Glutamatergic neuron (in vitro differentiated cells): ENCODE data around the gene CLEC10A. TPM values are rescaled to one million over a fixed set of nuclear protein-coding genes. Genes with fewer than 3 reads are reported as not detected.

Experiments
- DNase-seq: peaks from one replicate; pipeline ENCODE4 v3.0.0; 2022
- H3K27ac Mint-ChIP-seq: one replicate; pipeline ENCODE4 v1.8.0; 2020; ENCODE audit warnings: mild to moderate bottlenecking, mixed read lengths, inconsistent platforms; ENCODE audit not compliant: unreplicated experiment
- H3K27me3 Mint-ChIP-seq: one replicate; pipeline ENCODE4 v1.8.0; 2020; ENCODE audit warnings: mild to moderate bottlenecking, moderate library complexity, mixed read lengths, inconsistent platforms; ENCODE audit not compliant: unreplicated experiment
- H3K36me3 Mint-ChIP-seq: one replicate; pipeline ENCODE4 v1.8.0; 2020; ENCODE audit warnings: mild to moderate bottlenecking, mixed read lengths, inconsistent platforms; ENCODE audit not compliant: unreplicated experiment
- H3K4me1 Mint-ChIP-seq: one replicate; pipeline ENCODE4 v1.8.0; 2020; ENCODE audit warnings: mild to moderate bottlenecking, low read depth, mixed read lengths, inconsistent platforms; ENCODE audit not compliant: unreplicated experiment
- H3K4me3 Mint-ChIP-seq: one replicate; pipeline ENCODE4 v1.8.0; 2020; ENCODE audit warnings: mild to moderate bottlenecking, mixed read lengths, inconsistent platforms; ENCODE audit not compliant: unreplicated experiment
- H3K9me3 Mint-ChIP-seq: one replicate; pipeline ENCODE4 v1.8.0; 2020; ENCODE audit warnings: mild to moderate bottlenecking, moderate library complexity, mixed read lengths, inconsistent platforms; ENCODE audit not compliant: unreplicated experiment
- CTCF ChIP-seq: fragments of 200-600 bp; sonication (generic); IDR thresholded peaks from one replicate; pipeline ENCODE4 v1.5.0; 2021; ENCODE audit not compliant: partially characterized antibody, unreplicated experiment
- total RNA-seq: library from RNA; stranded (reverse); fragmentation: NEBNext Ultra II Directional; extraction: Animal tissue kit (Norgen Biotek cat#: 25700); gene quantifications from one replicate; pipeline ENCODE4 v1.2.1, GENCODE V29; 2021; ENCODE audit not compliant: unreplicated experiment

Gene CLEC10A
- total RNA-seq, 1 donor from 2014 or later, result not detected

- Mint-ChIP-seq H3K27ac (no peak overlapping the region), H3K27me3 (no peaks in the 10 kb centered on the region), H3K9me3 (peaks cover 29% of the 10 kb centered on the region), H3K4me3 (no peak overlapping the region), H3K36me3 (peaks cover 18% of the 10 kb centered on the region), H3K4me1 (peaks cover 18% of the 10 kb centered on the region)
- no peak for TF ChIP-seq CTCF
- DNase-seq, result no peak
Measured at GRCh38 chr17:7067198-7067597, 12.9 kb downstream of the CLEC10A start.

DNA sequence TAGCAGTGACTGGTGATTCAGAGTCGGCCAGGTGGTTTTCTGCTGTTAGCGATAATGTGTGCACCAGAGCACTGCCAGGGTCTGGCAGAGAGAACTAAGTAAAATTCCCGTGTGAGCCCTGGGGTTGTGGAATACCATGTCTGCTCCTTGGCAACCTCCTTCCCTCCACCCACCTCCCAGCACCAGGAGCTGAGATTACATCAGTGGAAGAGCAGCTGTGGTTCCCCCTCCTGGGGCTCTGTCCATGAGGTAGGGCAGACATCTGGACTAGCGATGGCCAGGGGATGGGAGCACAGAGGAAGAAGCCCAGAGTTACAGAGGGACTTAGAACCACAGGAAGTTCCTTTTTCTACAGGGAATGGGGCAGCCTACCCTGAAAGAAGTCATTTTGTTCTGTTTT lies 15.8 kb downstream of the CLEC10A start:
- peaks cover 18% of the 10 kb centered on the region for H3K4me1 Mint-ChIP-seq
- H3K27me3 Mint-ChIP-seq, result no peaks in the 10 kb centered on the region
- H3K4me3 Mint-ChIP-seq, result peak overlapping the region; percentile 56
- peaks cover 23% of the 10 kb centered on the region for H3K9me3 Mint-ChIP-seq
- DNase-seq, result no peak
- H3K27ac Mint-ChIP-seq, result peak overlapping the region; percentile 78
- peaks cover 18% of the 10 kb centered on the region for H3K36me3 Mint-ChIP-seq
- TF ChIP-seq CTCF, result no peak

- peaks cover 19% of the 10 kb centered on the region for H3K9me3 Mint-ChIP-seq
- no peak for TF ChIP-seq CTCF
- H3K27me3 Mint-ChIP-seq, result no peaks in the 10 kb centered on the region
- peaks cover 11% of the 10 kb centered on the region for H3K36me3 Mint-ChIP-seq
- H3K4me3 Mint-ChIP-seq, result peak overlapping the region; percentile 56
- H3K27ac Mint-ChIP-seq, result peak overlapping the region; percentile 78
- peaks cover 18% of the 10 kb centered on the region for H3K4me1 Mint-ChIP-seq
- DNase-seq, result no peak
Measured at GRCh38 chr17:7063518-7064094, 16.4 kb downstream of the CLEC10A start.

GRCh38 chr17:7060165-7060891 lies 19.7 kb downstream of the CLEC10A start:
- TF ChIP-seq CTCF, result no peak
- no peaks in the 10 kb centered on the region for H3K36me3 Mint-ChIP-seq
- no peak overlapping the region for H3K4me3 Mint-ChIP-seq
- H3K27ac Mint-ChIP-seq, result no peak overlapping the region
- H3K27me3 Mint-ChIP-seq, result no peaks in the 10 kb centered on the region
- no peak for DNase-seq
- H3K9me3 Mint-ChIP-seq, result peaks cover 7% of the 10 kb centered on the region
- H3K4me1 Mint-ChIP-seq, result peaks cover 15% of the 10 kb centered on the region

DNA sequence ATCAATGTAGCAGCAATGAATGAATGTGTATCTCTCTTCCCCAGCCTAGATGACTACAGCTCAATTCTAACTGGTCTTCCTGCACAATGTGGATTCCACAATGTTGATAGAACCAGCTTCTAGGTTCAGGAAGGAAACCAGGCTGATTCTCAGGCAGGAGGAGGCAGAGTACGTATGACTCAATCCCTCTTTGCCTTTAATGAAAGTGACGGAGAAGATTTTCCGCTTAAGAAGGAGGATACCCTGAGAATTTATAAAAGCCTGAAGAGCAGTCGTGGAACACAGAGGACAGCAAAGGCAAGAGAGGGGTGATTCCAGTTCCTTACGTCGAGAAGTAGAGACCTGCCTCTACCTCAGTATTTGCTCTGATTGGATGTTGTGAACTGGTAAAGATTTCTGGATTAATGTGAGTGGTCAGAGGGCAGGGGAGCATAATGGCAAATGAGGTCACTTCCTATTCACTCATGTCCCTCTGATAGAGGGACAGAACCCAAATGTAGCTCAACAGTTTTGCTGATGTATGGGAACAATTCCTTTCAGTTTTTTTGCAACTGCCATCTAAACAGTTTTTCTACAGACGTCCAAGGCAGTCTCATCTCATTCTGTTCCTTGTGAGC lies 21.1 kb downstream of the CLEC10A start:
- no peak for TF ChIP-seq CTCF
- no peaks in the 10 kb centered on the region for H3K36me3 Mint-ChIP-seq
- DNase-seq, result no peak
- H3K4me3 Mint-ChIP-seq, result no peak overlapping the region
- H3K27ac Mint-ChIP-seq, result no peak overlapping the region
- peaks cover 12% of the 10 kb centered on the region for H3K4me1 Mint-ChIP-seq
- H3K27me3 Mint-ChIP-seq, result no peaks in the 10 kb centered on the region
- H3K9me3 Mint-ChIP-seq, result peaks cover 4% of the 10 kb centered on the region
